Ovary (tissue), 3 donors: Measurements from ENCODE around the gene CHGA.

Experiments
- POLR2A ChIP-seq: fragments of 450-650 bp; IDR thresholded peaks from one replicate; pipeline ENCODE4 v1.6.1; 2017; ENCODE audit warnings: antibody characterized with exemption, mild to moderate bottlenecking, moderate library complexity
- TF ChIP-seq, protein P1 (sequence below), 3 donors: fragments of 450-650 bp in 2 of 3; fragments of 200-600 bp in 1 of 3; IDR thresholded peaks; one replicate each; pipeline versions ENCODE4 v1.5.1 to v1.8.0; 2016 to 2022; ENCODE audit warnings: antibody characterized with exemption in 3 of 3, mild to moderate bottlenecking in 1 of 3
- donor health status: DM: no; HTN: no; CAD: no.

DNA sequence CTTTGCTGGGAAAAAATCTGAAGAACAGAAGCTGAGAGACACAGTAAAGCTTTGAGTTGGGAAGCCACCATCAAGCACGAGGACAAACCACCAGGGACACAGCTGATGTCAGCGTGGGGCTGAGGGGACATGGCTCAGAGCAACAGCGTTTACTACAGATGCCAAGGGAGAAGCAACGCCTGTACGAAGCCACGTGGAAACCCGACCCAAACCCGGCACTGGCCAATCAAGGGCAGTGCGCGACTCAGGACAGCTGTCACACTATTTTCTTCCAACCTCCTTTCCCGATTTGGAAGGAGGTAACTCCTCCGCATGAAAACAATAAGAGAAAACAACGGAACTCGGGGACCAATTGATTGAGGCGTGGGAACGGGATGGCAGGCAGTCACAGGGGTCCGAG lies 20.2 kb upstream of the CHGA start:
- TF ChIP-seq, protein P1, sequence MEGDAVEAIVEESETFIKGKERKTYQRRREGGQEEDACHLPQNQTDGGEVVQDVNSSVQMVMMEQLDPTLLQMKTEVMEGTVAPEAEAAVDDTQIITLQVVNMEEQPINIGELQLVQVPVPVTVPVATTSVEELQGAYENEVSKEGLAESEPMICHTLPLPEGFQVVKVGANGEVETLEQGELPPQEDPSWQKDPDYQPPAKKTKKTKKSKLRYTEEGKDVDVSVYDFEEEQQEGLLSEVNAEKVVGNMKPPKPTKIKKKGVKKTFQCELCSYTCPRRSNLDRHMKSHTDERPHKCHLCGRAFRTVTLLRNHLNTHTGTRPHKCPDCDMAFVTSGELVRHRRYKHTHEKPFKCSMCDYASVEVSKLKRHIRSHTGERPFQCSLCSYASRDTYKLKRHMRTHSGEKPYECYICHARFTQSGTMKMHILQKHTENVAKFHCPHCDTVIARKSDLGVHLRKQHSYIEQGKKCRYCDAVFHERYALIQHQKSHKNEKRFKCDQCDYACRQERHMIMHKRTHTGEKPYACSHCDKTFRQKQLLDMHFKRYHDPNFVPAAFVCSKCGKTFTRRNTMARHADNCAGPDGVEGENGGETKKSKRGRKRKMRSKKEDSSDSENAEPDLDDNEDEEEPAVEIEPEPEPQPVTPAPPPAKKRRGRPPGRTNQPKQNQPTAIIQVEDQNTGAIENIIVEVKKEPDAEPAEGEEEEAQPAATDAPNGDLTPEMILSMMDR (IDR thresholded peaks at IDR 0.05) = no peak
- TF ChIP-seq POLR2A = no peak
